HL-60 (cell line): ENCODE measurements around the gene PJA1.

Experiments
- CTCF ChIP-seq: IDR thresholded peaks from one replicate; pipeline ENCODE4 v1.5.1; 2011; ENCODE audit warnings: low read length, control low read depth, inconsistent platforms; ENCODE audit not compliant: insufficient read depth
- POLR2AphosphoS5 ChIP-seq: IDR thresholded peaks from 2 replicates; pipeline ENCODE4 v1.6.1; 2012; ENCODE audit warnings: low read depth
- SPI1 ChIP-seq: IDR thresholded peaks from 2 replicates; pipeline ENCODE4 v1.6.1; 2012; ENCODE audit warnings: low read depth, mild to moderate bottlenecking, borderline replicate concordance
- TF ChIP-seq, protein P1 (sequence below): IDR thresholded peaks from 2 replicates; pipeline ENCODE4 v1.6.1; 2012; ENCODE audit warnings: low read depth; ENCODE audit not compliant: insufficient replicate concordance

DNA sequence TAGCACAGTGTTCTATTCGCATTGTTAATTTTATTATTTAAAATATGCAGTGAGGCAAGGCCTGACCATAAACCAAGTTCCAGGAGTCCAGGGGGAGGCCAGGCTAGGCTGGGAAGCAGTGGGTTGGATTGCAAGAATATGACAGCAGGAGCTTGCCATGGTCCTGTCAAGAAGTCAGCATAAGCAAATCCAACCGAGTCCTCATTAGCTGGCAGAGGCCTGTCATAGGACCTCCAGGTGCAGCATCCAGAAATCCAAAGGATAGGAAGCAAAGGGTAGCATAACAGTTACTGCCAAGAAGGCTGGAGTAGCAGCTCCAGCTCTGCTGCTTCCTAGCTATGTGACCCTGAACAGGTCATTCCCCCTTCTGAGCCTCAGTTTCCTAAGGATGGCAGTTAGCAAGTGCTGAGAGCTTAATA lies 13.4 kb downstream of the PJA1 start:
- no peak for TF ChIP-seq SPI1
- TF ChIP-seq CTCF: no peak
- TF ChIP-seq, protein P1, sequence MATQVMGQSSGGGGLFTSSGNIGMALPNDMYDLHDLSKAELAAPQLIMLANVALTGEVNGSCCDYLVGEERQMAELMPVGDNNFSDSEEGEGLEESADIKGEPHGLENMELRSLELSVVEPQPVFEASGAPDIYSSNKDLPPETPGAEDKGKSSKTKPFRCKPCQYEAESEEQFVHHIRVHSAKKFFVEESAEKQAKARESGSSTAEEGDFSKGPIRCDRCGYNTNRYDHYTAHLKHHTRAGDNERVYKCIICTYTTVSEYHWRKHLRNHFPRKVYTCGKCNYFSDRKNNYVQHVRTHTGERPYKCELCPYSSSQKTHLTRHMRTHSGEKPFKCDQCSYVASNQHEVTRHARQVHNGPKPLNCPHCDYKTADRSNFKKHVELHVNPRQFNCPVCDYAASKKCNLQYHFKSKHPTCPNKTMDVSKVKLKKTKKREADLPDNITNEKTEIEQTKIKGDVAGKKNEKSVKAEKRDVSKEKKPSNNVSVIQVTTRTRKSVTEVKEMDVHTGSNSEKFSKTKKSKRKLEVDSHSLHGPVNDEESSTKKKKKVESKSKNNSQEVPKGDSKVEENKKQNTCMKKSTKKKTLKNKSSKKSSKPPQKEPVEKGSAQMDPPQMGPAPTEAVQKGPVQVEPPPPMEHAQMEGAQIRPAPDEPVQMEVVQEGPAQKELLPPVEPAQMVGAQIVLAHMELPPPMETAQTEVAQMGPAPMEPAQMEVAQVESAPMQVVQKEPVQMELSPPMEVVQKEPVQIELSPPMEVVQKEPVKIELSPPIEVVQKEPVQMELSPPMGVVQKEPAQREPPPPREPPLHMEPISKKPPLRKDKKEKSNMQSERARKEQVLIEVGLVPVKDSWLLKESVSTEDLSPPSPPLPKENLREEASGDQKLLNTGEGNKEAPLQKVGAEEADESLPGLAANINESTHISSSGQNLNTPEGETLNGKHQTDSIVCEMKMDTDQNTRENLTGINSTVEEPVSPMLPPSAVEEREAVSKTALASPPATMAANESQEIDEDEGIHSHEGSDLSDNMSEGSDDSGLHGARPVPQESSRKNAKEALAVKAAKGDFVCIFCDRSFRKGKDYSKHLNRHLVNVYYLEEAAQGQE: no peak
- TF ChIP-seq POLR2AphosphoS5: no peak
